ENCODE measurements around the gene KRT3.

The KRT3 gene

DNA sequence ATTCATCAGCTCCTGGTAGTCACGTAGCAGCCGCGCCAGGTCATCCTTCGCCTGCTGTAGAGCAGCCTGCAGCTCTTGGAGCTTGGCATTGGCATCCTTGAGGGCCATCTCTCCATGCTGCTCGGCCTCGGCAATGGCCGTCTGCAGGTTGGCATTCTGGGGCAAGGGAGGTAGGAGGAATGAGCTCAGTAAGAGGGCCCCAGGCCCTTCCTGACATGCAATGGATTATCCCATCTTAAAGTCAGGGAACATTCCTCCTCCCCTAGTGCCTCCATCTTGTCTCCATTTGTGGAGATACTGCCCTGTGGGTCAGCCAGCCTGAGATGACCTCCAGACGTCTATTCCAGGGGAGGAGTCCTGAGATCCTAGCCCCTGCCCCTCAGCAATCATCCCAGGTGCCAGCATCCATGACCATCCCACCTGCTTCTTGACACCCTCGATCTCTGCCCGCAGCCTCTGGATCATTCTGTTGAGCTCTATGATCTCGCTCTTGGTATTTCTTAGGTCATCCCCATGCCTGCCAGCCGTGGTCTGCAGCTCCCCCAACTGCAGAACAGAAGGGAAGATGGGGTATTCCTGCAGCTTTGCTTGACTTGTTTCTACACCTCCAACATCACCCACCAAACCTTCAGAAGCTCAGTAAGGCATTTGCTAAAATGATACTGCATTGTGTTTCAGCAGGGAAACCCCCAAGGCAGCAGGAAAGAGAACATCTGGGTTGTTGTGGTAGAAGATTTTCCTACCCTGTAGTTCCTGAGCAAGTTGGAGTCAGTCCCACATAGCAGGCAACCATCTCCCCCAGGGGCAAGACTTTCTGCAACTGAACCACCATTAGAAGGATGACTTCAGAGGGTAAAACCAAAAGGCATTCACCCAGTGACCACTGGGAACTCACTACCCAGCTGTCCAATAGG lies 4.4 kb downstream of the KRT3 start:
- Mint-ChIP-seq H3K27ac (no peak overlapping the region), H3K4me3 (no peak overlapping the region)
- CTCF ChIA-PET: interaction anchor here (1.2 kb wide), 1 partner anchor 15 kb away, joined by 3 read pairs; the partner anchor contains the start of gene KRT76

DNA sequence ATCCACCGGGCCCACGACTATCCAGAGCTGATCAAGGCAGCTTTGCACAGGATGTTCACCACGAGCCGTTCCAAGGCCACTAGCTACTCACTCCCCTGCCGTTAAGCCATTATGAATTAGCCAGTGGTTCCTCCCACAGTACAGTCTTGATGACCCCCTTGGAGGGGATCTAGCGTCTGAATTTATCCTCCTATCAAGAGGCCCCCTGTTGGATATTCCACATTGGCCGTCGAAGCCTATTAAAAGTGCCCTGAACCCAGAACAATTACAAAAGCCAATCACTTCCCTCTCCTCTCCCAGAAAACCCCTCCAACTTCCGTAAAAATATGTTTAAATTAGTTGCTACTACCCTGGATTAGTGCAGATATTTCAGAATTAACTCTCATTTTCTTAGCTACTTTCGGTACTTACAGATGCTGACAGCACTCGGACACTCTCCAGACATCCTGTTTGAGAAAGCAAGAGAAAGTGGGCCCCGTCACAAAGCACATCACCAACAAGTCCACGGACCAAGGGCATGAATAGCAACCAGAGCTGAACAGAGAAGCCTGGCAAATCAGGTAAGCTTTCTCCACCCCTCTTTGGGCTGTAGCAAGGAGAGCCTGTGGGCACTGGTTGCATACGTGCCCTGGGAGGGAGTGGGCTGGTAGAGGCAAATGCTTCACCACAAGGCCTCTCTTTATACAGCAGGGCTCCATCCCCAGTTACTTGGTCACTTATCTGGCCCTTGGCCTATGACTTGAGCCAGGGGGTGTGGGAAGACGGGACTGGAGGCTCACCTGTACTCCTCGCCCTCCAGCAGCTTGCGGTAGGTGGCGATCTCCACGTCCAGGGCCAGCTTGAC lies 5.3 kb downstream of the KRT3 start:
- Mint-ChIP-seq H3K36me3 (no peaks in the 10 kb centered on the region), H3K4me1 (peaks cover 11% of the 10 kb centered on the region), H3K4me3 (no peak overlapping the region), H3K27ac (no peak overlapping the region), H3K27me3 (peaks cover 64% of the 10 kb centered on the region), H3K9me3 (no peaks in the 10 kb centered on the region)
- CTCF ChIA-PET: interaction anchor here (0.9 to 1.2 kb wide), 2 partner anchors 14 to 205 kb away, joined by 3 read pairs; partner anchors contain the start of gene KRT76
- DNase-seq: no peak

More for the DNA sequence above, 4.4 kb downstream of the KRT3 start:
- Mint-ChIP-seq H3K9me3 (no peaks in the 10 kb centered on the region), H3K36me3 (no peaks in the 10 kb centered on the region), H3K27me3 (peaks cover 64% of the 10 kb centered on the region), H3K4me1 (peaks cover 11% of the 10 kb centered on the region)
- no peak for DNase-seq

DNA sequence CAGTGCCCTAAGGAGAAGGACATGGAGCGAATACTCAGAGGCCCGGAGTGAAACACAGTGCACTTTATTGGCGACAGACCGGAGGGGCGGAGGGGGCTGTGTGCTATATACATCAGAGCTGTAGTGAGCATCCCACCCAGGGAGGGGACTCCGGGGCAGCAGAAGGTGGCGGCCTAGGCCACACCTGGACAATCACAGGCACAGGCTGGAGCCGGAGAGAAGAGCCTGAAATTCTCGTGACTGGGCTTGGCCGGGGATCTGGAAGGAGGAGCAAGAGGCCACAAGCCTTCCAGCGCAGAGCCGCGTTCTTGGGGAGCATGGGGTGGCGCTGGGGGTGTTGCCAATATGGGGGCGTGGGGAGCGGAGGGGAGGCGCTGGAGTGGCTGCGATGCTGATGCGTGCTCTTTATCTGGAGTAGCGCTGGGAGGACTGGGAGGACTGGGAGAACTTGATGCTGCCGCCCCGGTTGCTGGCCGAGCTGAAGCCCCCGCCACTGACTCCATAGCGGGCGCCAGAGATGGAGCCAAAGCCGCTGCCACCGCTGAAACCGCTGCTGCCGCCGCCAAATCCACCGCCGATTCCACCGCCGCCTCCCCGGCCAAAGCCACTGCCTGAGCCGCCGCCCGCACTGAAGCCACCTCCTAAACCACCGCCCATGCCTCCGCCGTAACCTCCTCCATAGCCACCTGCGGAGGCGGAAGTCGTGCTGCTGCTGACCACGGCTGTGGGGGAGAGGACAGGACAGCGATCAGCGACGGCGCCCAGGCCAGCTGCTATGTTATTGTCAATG lies 6.1 kb downstream of the KRT3 start:
- DNase-seq: no peak
- Mint-ChIP-seq H3K36me3 (no peaks in the 10 kb centered on the region), H3K9me3 (no peaks in the 10 kb centered on the region), H3K27ac (no peak overlapping the region), H3K27me3 (peaks cover 70% of the 10 kb centered on the region), H3K4me3 (no peak overlapping the region), H3K4me1 (peaks cover 11% of the 10 kb centered on the region)
- CTCF ChIA-PET: interaction anchor here (0.6 to 1.2 kb wide), 3 partner anchors 11 to 204 kb away, joined by 3 read pairs; partner anchors contain the start of gene KRT76

DNA sequence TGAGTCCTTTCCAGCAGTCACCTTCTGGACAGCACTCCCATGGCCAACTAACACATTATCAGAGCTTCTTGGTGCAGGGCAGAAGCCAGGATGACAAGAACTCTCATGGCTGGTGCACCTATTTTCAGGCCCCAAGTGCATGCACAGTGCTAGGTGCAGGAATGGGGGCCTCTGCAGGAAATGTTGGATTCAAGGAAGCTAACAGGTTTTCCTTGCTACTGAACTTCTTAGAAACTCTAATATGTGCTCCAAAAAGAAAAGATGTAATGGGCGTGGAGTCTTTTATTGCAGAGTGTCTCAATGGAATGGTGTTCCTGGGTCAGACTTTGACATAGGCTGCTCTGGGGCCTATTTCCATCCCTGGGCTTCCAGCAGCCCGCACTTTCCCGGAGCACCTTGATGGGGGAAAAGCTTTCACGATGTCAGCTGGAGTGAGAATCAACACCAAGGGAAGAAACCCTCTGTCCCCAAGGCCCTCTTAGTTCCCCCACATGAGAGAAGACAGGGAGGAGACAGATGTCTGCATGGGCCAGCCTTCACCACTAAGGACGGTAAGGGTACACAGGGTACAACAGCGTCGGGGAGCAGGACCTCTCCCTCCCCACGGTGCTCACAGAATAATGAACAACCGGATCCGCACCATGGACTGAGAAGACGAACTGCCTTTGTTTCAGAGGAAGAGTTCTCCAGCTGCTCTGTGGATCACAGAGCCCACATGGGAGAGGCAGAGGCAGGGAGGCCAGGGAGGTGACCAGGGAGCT lies 6.9 kb downstream of the KRT3 start:
- Mint-ChIP-seq H3K9me3 (no peaks in the 10 kb centered on the region), H3K4me3 (no peak overlapping the region), H3K4me1 (peaks cover 11% of the 10 kb centered on the region), H3K27ac (no peak overlapping the region), H3K36me3 (no peaks in the 10 kb centered on the region), H3K27me3 (peaks cover 70% of the 10 kb centered on the region)
- DNase-seq: no peak
- CTCF ChIA-PET: interaction anchor here (0.6 to 1.0 kb wide), 2 partner anchors 12 to 91 kb away, joined by 3 read pairs; no protein-coding TSS in a partner anchor

DNA sequence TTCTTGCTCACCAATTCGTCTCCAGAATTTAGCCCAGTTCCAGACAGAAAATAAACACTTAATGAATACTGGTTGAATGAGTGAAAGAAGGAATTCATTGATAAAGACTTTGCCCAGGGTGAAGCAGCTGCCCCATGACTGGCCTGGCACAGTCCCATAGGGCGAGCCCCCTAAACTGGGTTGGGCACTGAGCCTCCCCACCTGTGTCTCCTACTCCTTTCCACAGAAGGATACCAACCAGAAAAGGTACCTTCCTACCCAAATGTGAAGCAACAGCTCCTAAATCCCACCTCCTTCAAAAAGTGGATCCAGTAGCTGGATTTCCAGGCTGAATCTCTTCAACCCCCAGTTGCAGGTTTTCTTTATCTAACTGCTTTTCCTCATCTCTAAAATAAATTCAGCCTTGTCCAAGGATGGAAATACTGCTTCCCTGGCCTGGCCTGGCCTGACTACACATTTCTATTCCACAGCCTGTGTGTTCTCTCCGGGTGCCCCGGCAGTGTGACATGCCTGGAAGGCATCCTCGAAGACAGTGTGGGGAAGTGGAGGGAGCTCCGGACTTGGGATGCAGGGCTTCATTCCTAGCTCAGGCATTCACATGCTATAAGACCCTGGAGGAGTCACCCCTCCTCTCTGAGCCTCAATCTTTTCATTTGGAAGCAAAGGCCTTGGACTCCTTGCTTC lies 7.6 kb downstream of the KRT3 start:
- H3K27ac Mint-ChIP-seq: no peak overlapping the region
- peaks cover 11% of the 10 kb centered on the region for H3K4me1 Mint-ChIP-seq
- H3K27me3 Mint-ChIP-seq: peaks cover 70% of the 10 kb centered on the region
- no peaks in the 10 kb centered on the region for H3K36me3 Mint-ChIP-seq
- no peaks in the 10 kb centered on the region for H3K9me3 Mint-ChIP-seq
- CTCF ChIA-PET: interaction anchor here (0.5 to 1.0 kb wide), 2 partner anchors 91 to 270 kb away, joined by 3 read pairs; no protein-coding TSS in a partner anchor
- no peak for DNase-seq
- H3K4me3 Mint-ChIP-seq: no peak overlapping the region

DNA sequence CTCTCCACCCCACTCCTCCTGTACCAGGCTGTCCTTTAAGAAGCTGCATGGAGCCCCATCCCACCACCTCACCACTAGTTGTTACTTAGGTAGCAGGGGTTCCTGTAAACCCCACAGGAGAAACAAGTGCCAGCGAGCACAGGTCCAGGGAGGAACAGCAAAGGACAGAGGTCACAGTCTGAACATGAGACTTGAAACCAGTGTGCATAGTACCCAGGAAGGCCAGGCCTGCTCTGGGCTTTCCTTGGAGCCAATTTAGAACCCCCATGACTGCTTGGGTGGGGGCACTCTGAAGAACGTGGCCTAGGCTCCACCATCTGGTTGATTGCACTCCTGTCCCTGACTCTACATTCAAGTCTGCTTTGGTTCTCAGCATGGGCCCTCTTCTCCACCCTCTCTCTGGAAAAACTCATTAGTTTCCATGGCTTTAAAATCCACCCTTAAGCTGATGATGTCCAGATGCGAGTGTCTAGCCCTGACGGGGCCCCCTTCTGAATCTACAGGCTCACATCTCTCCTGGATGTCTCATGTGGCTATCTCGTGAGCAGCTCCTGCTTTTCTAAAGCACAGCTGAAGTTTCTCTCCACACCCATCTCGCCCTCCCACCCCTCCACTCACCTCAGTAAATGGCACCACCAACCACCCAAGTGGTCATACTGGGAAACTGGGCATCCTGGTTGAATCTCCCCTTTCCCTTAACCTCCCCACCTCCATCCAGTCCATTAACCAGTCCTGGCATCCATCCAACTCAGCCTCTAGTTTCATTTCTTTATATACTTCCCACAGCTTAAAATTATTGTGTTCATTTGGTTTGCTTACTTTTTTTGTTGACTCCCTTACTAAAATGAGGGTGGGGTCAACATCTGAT lies 8.4 kb downstream of the KRT3 start:
- peaks cover 62% of the 10 kb centered on the region for H3K27me3 Mint-ChIP-seq
- H3K9me3 Mint-ChIP-seq: no peaks in the 10 kb centered on the region
- H3K4me3 Mint-ChIP-seq: no peak overlapping the region
- DNase-seq: no peak
- peaks cover 11% of the 10 kb centered on the region for H3K4me1 Mint-ChIP-seq
- no peak overlapping the region for H3K27ac Mint-ChIP-seq
- CTCF ChIA-PET: interaction anchor here (0.5 kb wide), 1 partner anchor 269 kb away, joined by 3 read pairs; no protein-coding TSS in a partner anchor
- no peaks in the 10 kb centered on the region for H3K36me3 Mint-ChIP-seq

DNA sequence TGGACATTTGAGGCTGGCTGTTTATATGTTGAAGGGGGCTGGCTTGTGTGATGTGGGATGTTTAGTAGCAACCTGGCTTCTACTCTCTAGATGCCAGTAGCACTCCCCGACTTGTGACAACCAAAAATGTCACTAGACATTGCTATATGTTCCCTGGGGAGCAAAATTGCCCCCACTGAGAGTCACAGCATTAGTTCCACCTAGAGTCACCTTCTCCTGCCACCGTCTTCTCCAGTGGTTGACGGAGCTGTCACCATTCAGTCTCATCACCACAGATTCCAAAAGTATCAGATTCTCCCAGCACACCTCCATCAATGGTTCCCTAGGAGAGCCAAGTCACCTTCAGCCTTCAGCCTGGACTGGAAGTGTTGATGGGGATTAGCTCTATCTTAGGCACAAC lies 11.0 kb downstream of the KRT3 start:
- H3K4me3 Mint-ChIP-seq: no peak overlapping the region
- DNase-seq: no peak
- CTCF ChIA-PET: no interaction called here

DNA sequence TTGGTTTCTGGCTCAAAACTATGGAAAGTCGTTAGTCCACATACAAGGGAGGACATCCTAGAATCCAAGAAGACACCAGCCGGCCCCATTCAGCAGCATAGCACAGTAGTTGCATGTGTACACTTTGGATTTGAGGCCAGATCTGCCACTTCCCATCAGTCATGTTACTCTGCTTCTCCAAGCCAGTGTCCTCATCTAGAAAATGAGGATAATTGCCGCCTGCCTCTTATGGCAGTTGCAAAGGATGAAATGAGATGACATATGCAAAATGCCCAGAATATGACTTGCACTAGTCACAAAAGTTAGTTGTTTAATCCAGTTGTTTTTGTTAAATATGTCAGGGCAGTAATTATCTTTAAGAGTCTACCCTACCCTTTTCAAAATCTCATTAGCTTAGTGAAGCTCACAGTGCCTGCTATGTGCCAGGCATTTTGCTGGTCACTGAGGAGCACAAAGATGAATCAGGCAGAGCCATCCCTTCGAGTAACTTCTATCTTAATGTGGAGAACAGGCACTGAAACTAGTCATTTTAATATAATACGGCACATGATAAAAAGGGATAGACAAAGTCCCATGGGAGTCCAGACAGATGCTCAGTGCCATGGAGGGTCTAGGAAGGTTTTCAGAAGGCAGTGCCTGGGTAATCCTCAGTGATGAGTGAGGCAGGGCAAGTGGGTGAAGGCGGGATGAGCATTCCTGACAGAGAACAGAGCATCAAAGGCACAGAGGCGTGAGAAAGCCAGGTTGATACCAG lies 12.2 kb downstream of the KRT3 start:
- CTCF ChIA-PET: no interaction called here
- Mint-ChIP-seq H3K4me3 (no peak overlapping the region), H3K36me3 (no peaks in the 10 kb centered on the region), H3K4me1 (no peaks in the 10 kb centered on the region), H3K27me3 (peaks cover 36% of the 10 kb centered on the region), H3K9me3 (no peaks in the 10 kb centered on the region), H3K27ac (no peak overlapping the region)
- DNase-seq: no peak

More for the DNA sequence above, 11.0 kb downstream of the KRT3 start:
- peaks cover 46% of the 10 kb centered on the region for H3K27me3 Mint-ChIP-seq
- no peak overlapping the region for H3K27ac Mint-ChIP-seq
- H3K36me3 Mint-ChIP-seq: no peaks in the 10 kb centered on the region
- no peaks in the 10 kb centered on the region for H3K9me3 Mint-ChIP-seq
- peaks cover 7% of the 10 kb centered on the region for H3K4me1 Mint-ChIP-seq

DNA sequence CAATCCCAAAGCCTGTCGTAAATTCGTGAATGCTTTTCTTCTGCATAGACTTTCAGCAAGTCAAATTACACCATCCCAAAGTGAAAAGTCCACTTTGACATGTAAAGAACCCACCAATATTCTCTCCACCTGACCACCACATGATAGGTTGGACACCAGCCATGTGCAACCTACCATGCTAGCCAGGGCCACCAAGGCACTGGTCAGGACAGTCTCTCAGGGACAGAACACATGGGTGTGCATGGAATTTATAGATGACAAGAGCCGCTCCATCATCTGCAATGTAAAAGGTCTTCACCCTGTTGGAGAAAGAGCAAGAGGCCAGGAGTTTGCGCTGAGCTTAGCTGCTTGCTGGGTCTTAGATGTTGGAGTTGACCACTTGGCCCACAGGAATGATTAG lies 13.4 kb downstream of the KRT3 start:
- no peak overlapping the region for H3K27ac Mint-ChIP-seq
- CTCF ChIA-PET: no interaction called here
- H3K9me3 Mint-ChIP-seq: no peaks in the 10 kb centered on the region
- no peak overlapping the region for H3K4me3 Mint-ChIP-seq
- peaks cover 31% of the 10 kb centered on the region for H3K27me3 Mint-ChIP-seq
- H3K36me3 Mint-ChIP-seq: no peaks in the 10 kb centered on the region
- H3K4me1 Mint-ChIP-seq: no peaks in the 10 kb centered on the region
- DNase-seq: no peak

DNA sequence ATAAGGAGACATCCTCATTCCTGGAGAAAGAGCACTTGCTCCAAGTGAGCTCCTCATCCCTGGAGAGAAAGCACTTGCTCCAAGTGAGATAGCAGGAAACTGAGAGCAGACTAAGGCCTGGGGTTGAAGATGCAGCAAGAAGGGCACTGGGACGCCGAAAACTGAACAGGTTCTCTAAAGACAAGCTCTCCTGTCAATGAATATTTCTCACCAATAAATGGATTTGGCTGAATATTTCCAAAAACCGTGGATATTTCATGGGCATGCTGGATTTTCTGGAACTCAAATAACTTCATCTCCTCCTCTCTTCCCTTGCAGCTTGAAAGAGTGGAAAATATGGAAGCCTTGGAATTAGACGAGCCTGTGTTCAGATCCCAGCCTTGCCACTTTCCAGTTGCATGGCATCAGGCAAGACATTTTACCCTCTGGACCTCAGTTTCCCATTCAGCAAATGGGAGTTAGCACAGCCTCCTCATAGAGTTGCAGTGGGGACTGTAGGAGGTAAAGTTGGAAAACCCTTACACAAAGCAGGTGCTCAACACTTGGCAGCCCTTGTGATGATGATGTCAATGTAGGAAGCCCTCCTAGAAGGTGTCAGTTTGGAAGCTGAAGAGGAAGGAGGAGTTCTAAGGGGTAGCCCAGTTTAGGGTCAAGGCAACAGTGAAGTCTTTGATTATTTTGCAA lies 14.4 kb downstream of the KRT3 start:
- H3K27me3 Mint-ChIP-seq: peaks cover 29% of the 10 kb centered on the region
- no peaks in the 10 kb centered on the region for H3K9me3 Mint-ChIP-seq
- no peak for DNase-seq
- H3K36me3 Mint-ChIP-seq: no peaks in the 10 kb centered on the region
- H3K4me3 Mint-ChIP-seq: no peak overlapping the region
- CTCF ChIA-PET: interaction anchor here (1.0 kb wide), 1 partner anchor 98 kb away, joined by 3 read pairs; no protein-coding TSS in a partner anchor
- no peak overlapping the region for H3K27ac Mint-ChIP-seq
- H3K4me1 Mint-ChIP-seq: no peaks in the 10 kb centered on the region

DNA sequence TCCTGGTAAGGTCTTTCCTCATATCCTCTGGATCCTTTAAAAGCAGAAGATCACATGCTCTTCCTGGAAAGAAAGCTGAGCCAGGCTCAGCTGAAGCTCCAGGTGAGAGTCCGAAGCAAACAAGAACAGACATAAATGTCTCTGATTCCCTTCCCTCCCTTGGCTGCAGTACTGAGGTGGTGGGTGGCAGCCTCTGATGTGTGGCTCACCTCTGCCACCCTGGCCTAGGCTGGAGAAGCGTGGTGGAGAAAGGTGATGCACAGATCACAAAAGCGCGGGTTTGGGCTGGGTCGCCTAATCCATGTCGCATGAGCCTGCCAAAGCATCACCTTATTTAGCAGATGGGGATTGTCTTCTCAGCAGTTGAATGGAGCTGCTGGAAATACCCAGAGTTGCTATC lies 16.0 kb downstream of the KRT3 start:
- Mint-ChIP-seq H3K27ac (no peak overlapping the region), H3K4me1 (no peaks in the 10 kb centered on the region), H3K4me3 (no peak overlapping the region), H3K27me3 (peaks cover 31% of the 10 kb centered on the region), H3K9me3 (no peaks in the 10 kb centered on the region), H3K36me3 (no peaks in the 10 kb centered on the region)
- no peak for DNase-seq
- CTCF ChIA-PET: no interaction called here

All from activated naive CD4-positive, alpha-beta T cell treated with anti-CD3 and anti-CD28 coated beads, Interleukin-2, amount 10 ng/mL, durations not matched to agents 7 days and 5 days (primary cell).